Measurements from ENCODE around the gene DAZAP2.

GRCh38 chr12:51217133-51217967 is 21.3 kb upstream of the DAZAP2 start:
- TF ChIP-seq POLR2AphosphoS5 (IDR thresholded peaks at IDR 0.05; ENCODE audit: low read depth) (no peak), REST (IDR thresholded peaks at IDR 0.05; ENCODE audit: insufficient replicate concordance, low read depth) (no peak), GABPA (IDR thresholded peaks at IDR 0.05; ENCODE audit: low read depth) (no peak)
- TF ChIP-seq, protein P1, sequence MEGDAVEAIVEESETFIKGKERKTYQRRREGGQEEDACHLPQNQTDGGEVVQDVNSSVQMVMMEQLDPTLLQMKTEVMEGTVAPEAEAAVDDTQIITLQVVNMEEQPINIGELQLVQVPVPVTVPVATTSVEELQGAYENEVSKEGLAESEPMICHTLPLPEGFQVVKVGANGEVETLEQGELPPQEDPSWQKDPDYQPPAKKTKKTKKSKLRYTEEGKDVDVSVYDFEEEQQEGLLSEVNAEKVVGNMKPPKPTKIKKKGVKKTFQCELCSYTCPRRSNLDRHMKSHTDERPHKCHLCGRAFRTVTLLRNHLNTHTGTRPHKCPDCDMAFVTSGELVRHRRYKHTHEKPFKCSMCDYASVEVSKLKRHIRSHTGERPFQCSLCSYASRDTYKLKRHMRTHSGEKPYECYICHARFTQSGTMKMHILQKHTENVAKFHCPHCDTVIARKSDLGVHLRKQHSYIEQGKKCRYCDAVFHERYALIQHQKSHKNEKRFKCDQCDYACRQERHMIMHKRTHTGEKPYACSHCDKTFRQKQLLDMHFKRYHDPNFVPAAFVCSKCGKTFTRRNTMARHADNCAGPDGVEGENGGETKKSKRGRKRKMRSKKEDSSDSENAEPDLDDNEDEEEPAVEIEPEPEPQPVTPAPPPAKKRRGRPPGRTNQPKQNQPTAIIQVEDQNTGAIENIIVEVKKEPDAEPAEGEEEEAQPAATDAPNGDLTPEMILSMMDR (IDR thresholded peaks at IDR 0.05; ENCODE audit: insufficient read depth, low read length) = no peak

All from HL-60 (cell line).